Cerebellar cortex (tissue), 1 donor: ENCODE data around the gene NPHP4.

Experiments used
- DNase-seq: peaks from one replicate; pipeline ENCODE4 v3.0.0-alpha.2; 2015; ENCODE audit warnings: low spot score

Gene NPHP4

GRCh38 chr1:5831600-5832335, 160.5 kb downstream of the NPHP4 start:
- no peak for DNase-seq

- peak; percentile 5 for DNase-seq
Measured at GRCh38 chr1:5830771-5831599, 161.2 kb downstream of the NPHP4 start.

- no peak for DNase-seq
Measured at GRCh38 chr1:5829414-5829813, 162.8 kb downstream of the NPHP4 start.

- no peak for DNase-seq
Measured at GRCh38 chr1:5828308-5828935, 163.8 kb downstream of the NPHP4 start.

- no peak for DNase-seq
Measured at GRCh38 chr1:5827516-5827915, 164.7 kb downstream of the NPHP4 start.

- no peak for DNase-seq
Measured at GRCh38 chr1:5826601-5827000, 165.6 kb downstream of the NPHP4 start.

- DNase-seq, result no peak
Measured at GRCh38 chr1:5822726-5823125, 169.5 kb downstream of the NPHP4 start.

- DNase-seq, result no peak
Measured at GRCh38 chr1:5822266-5822665, 170.0 kb downstream of the NPHP4 start.

GRCh38 chr1:5821540-5822176, 170.6 kb downstream of the NPHP4 start:
- DNase-seq, result no peak

GRCh38 chr1:5820026-5820421, 172.2 kb downstream of the NPHP4 start:
- DNase-seq, result no peak

GRCh38 chr1:5819391-5820025, 172.7 kb downstream of the NPHP4 start:
- DNase-seq, result no peak

GRCh38 chr1:5818755-5819154, 173.5 kb downstream of the NPHP4 start:
- DNase-seq, result no peak

- DNase-seq, result no peak
Measured at GRCh38 chr1:5815716-5816115, 176.5 kb downstream of the NPHP4 start.

- no peak for DNase-seq
Measured at GRCh38 chr1:5815211-5815610, 177.0 kb downstream of the NPHP4 start.

GRCh38 chr1:5814046-5814619, 178.1 kb downstream of the NPHP4 start:
- DNase-seq, result no peak

GRCh38 chr1:5813480-5813879, 178.7 kb downstream of the NPHP4 start:
- DNase-seq, result no peak
